Keratinocyte (primary cell): Measurements from ENCODE around the gene NOTCH4. TPM values are rescaled to one million over a fixed set of nuclear protein-coding genes. Genes with fewer than 3 reads are reported as not detected.

Source experiments
- DNase-seq: peaks from one replicate; pipeline ENCODE4 v3.0.0-alpha.2; 2011; ENCODE audit warnings: low read depth, missing footprints, low spot score
- FAIRE-seq: peaks from 2 replicates; lab custom pipeline; 2011; peaks lifted over from hg19 to GRCh38; lab: Jason Lieb, UNC
- H2AFZ ChIP-seq: 2 replicates; pipeline ENCODE4 v1.6.0; 2012; ENCODE audit warnings: low read length, control low read depth, inconsistent platforms; ENCODE audit not compliant: control insufficient read depth
- H3K27ac ChIP-seq: 2 replicates; pipeline ENCODE4 v1.5.1; 2011; ENCODE audit warnings: low read length; ENCODE audit not compliant: control insufficient read depth, insufficient read depth
- H3K27me3 ChIP-seq: 3 replicates; pipeline ENCODE4 v1.6.0; 2011; ENCODE audit warnings: low read length; ENCODE audit not compliant: control insufficient read depth, insufficient read depth; ENCODE audit errors: extremely low read depth
- H3K36me3 ChIP-seq, 2 experiments: 2 replicates in 1 of 2; 3 replicates in 1 of 2; pipeline ENCODE4 v1.5.1; 2011; ENCODE audit warnings: low read length in 2 of 2, mild to moderate bottlenecking in 1 of 2; ENCODE audit not compliant: control insufficient read depth in 2 of 2, insufficient read depth in 2 of 2; ENCODE audit errors: extremely low read depth in 1 of 2
- H3K4me1 ChIP-seq: 3 replicates; pipeline ENCODE4 v1.5.1; 2011; ENCODE audit warnings: low read length; ENCODE audit not compliant: control insufficient read depth, insufficient read depth; ENCODE audit errors: extremely low read depth
- H3K4me2 ChIP-seq: 3 replicates; pipeline ENCODE4 v1.6.0; 2011; ENCODE audit warnings: low read depth, low read length; ENCODE audit not compliant: control insufficient read depth, insufficient read depth; ENCODE audit errors: extremely low read depth
- H3K4me3 ChIP-seq, 3 experiments: fragments of 200-600 bp in 1 of 3; sonication (generic) in 1 of 3; 2 replicates in 2 of 3; 3 replicates in 1 of 3; pipeline ENCODE4 v1.5.1; 2011 to 2016; ENCODE audit warnings: low read length in 3 of 3, mild to moderate bottlenecking in 3 of 3, control low read depth in 2 of 3, inconsistent platforms in 1 of 3, low read depth in 1 of 3, mixed read lengths in 1 of 3, mixed run types in 1 of 3, moderate library complexity in 1 of 3; ENCODE audit not compliant: control insufficient read depth in 2 of 3, insufficient read depth in 2 of 3; ENCODE audit errors: extremely low read depth in 1 of 3
- H3K79me2 ChIP-seq: 2 replicates; pipeline ENCODE4 v1.6.0; 2012; ENCODE audit warnings: low read length; ENCODE audit not compliant: control insufficient read depth, insufficient read depth
- H3K9ac ChIP-seq: 3 replicates; pipeline ENCODE4 v1.6.0; 2011; ENCODE audit warnings: low read length; ENCODE audit not compliant: control insufficient read depth, insufficient read depth; ENCODE audit errors: extremely low read depth
- H3K9me1 ChIP-seq: 3 replicates; pipeline ENCODE4 v1.6.0; 2011; ENCODE audit warnings: low read length; ENCODE audit not compliant: control insufficient read depth, insufficient read depth; ENCODE audit errors: extremely low read depth
- H3K9me3 ChIP-seq: 2 replicates; pipeline ENCODE4 v1.5.1; 2012; ENCODE audit warnings: low read depth, low read length; ENCODE audit not compliant: control insufficient read depth
- H4K20me1 ChIP-seq: 3 replicates; pipeline ENCODE4 v1.6.0; 2011; ENCODE audit warnings: low read length; ENCODE audit not compliant: control insufficient read depth, insufficient read depth; ENCODE audit errors: extremely low read depth
- EZH2 ChIP-seq: IDR thresholded peaks from one replicate; pipeline ENCODE4 v1.6.1; 2012; ENCODE audit warnings: inconsistent platforms, mild to moderate bottlenecking, low read length, moderate library complexity
- dilution Hi-C: fragments of 300-500 bp; cut with MboI; formaldehyde crosslinking; loops from one replicate; pipeline ENCODE4 v1.7.0; 2020; ENCODE audit warnings: low sequenced_read_pairs; ENCODE audit not compliant: extremely low pct_ligation_motif_present
- polyA plus RNA-seq, 5 experiments: library from polyadenylated mRNA; depleted of rRNA in 3 of 5; stranded (reverse) in 3 of 5; stranded (forward) in 1 of 5; unstranded in 1 of 5; fragments of >200 nt; gene quantifications; 1 replicate in 1 of 5; 2 replicates in 3 of 5; 3 replicates in 1 of 5; pipeline versions ENCODE4 v1.2.1 to v1.2.3, GENCODE V29; 2011 to 2012; ENCODE audit warnings: missing spikeins in 2 of 5, low read depth in 1 of 5, low replicate concordance in 1 of 5
- TF ChIP-seq, protein P1 (sequence below), 3 experiments: IDR thresholded peaks in 1 of 3; conservative IDR thresholded peaks in 1 of 3; optimal IDR thresholded peaks in 1 of 3; 2 replicates in 2 of 3; 3 replicates in 1 of 3; pipeline versions ENCODE3 to v1.5.1; 2011; ENCODE audit warnings: low read length in 3 of 3, mild to moderate bottlenecking in 3 of 3, moderate library complexity in 2 of 3, control low read depth in 1 of 3, inconsistent platforms in 1 of 3; ENCODE audit not compliant: insufficient read depth in 2 of 3; ENCODE audit errors: extremely low read depth in 1 of 3

NOTCH4 gene
- polyA plus RNA-seq, 1 donor (not counting 4 experiments of a cell fraction or from before 2014, with no cell fraction given) = 0.07 TPM

DNA sequence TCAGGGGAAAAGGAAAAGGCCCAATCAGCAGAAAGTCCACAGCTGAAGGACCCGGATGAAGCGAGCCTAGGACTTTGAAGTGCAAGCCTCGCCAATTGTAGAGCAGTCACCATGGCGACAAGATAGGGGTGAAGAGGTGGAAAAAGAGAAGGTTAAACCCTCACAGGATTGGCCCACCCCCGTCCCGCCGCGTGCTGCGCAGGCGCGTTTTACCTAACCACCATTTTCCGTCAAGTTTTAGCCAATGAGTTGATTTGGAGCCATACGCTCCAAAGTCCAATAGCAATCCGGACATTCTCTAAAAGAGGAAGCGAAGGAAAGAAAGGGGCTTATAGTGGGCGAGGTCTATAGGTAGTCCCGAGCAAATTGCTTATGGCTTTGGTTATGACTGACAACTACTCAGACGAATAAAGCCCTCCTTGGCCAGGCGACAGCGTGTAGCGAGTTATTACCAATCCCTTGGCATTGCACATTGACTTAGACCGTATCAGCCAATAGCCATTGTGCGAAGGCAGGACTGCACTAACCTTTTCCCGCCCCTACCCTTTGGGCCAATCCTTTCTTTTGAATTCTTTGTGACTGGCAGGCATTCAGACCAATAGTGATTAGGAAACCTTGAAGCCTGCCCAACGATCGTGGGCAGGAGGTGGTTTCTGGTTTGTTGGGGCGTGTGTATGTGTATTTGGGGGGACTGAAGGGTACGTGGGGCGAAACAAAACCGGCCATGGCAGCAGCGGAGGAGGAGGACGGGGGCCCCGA lies 45.9 kb downstream of the NOTCH4 start, which contains the start of gene RNF5:
RNF5 (plus strand) TSS at position 618 of the 759 bp plus-strand sequence; CDS start at position 725, 107 bp downstream.
- peak within 1 kb of the TSS; percentile 93 for H3K4me2 ChIP-seq
- dilution Hi-C loops = no loop called here
- peak within 1 kb of the TSS; percentile 97 for H3K27ac ChIP-seq
- peak; percentile 66 for FAIRE-seq
- DNase-seq = peak; percentile 97
- no peaks in the 10 kb centered on the region for H3K27me3 ChIP-seq
- H4K20me1 ChIP-seq = no peaks in the 10 kb centered on the region
- H2AFZ ChIP-seq = peak within 1 kb of the TSS; percentile 78
- H3K79me2 ChIP-seq = peaks cover 27% of the 10 kb centered on the region
- peaks cover 40% of the 10 kb centered on the region for H3K4me1 ChIP-seq
- peaks cover 6 to 10% of the 10 kb centered on the region in 2 experiments for H3K36me3 ChIP-seq
- H3K4me3 ChIP-seq = peak within 1 kb of the TSS; percentile 87 to 95 (median 90)
- TF ChIP-seq EZH2 = no peak
- TF ChIP-seq, protein P1, sequence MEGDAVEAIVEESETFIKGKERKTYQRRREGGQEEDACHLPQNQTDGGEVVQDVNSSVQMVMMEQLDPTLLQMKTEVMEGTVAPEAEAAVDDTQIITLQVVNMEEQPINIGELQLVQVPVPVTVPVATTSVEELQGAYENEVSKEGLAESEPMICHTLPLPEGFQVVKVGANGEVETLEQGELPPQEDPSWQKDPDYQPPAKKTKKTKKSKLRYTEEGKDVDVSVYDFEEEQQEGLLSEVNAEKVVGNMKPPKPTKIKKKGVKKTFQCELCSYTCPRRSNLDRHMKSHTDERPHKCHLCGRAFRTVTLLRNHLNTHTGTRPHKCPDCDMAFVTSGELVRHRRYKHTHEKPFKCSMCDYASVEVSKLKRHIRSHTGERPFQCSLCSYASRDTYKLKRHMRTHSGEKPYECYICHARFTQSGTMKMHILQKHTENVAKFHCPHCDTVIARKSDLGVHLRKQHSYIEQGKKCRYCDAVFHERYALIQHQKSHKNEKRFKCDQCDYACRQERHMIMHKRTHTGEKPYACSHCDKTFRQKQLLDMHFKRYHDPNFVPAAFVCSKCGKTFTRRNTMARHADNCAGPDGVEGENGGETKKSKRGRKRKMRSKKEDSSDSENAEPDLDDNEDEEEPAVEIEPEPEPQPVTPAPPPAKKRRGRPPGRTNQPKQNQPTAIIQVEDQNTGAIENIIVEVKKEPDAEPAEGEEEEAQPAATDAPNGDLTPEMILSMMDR (optimal IDR thresholded peaks at IDR 0.05 in 1 of 3, IDR thresholded peaks at IDR 0.05 in 1 of 3, conservative IDR thresholded peaks at IDR 0.05 in 1 of 3; ENCODE audit: extremely low read depth in 1 of 3, insufficient read depth in 2 of 3, low read length in 3 of 3) = no peak
- H3K9ac ChIP-seq = peak within 1 kb of the TSS; percentile 90
- no peaks in the 10 kb centered on the region for H3K9me3 ChIP-seq
- H3K9me1 ChIP-seq = no peaks in the 10 kb centered on the region

DNA sequence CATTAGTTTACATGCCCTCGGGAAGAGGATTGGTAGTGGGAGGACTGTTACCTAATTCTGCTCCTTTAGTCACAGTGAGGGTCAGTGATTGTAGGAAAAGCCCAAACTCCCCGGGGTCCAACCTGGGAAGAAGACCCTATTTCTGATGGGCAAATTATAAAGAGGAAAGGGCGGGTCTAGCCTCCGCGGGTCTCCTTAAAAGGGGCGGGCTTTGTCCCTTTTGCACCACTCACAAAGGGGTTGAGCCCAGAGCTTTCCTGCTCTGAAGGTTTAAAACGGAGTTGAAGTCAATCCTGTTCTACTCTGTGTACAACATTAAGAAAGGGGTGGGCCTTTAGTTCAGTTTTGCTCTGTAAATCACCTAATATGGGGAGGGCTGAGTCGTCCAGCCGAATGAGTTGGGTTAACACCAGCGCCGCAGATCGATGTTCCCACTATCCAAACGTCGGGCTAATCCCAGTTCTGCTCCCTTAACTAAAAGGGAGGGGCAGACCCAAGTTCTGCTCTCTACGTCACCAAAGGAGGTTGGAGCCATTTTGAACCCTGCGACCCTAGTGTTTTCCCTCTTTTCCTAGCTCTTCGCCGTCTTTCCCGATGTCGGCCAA lies 46.6 kb downstream of the NOTCH4 start:
- Histone ChIP-seq H4K20me1 (no peaks in the 10 kb centered on the region), H3K27ac (peak overlapping the region; percentile 97), H3K9me1 (no peaks in the 10 kb centered on the region), H3K36me3 (peaks cover 3 to 10% of the 10 kb centered on the region in 2 experiments), H3K4me3 (peak overlapping the region; percentile 76 to 95 (median 87)), H3K9ac (peak overlapping the region; percentile 90), H3K4me1 (peaks cover 47% of the 10 kb centered on the region), H3K4me2 (peak overlapping the region; percentile 93), H3K9me3 (no peaks in the 10 kb centered on the region), H2AFZ (peak overlapping the region; percentile 72), H3K27me3 (no peaks in the 10 kb centered on the region), H3K79me2 (peaks cover 30% of the 10 kb centered on the region)
- TF ChIP-seq EZH2 = no peak
- TF ChIP-seq, protein P1 (optimal IDR thresholded peaks at IDR 0.05 in 1 of 3, IDR thresholded peaks at IDR 0.05 in 1 of 3, conservative IDR thresholded peaks at IDR 0.05 in 1 of 3; ENCODE audit: extremely low read depth in 1 of 3, insufficient read depth in 2 of 3, low read length in 3 of 3) = no peak
- dilution Hi-C loops = no loop called here
- FAIRE-seq (no peak), DNase-seq (no peak)
